Gastrocnemius medialis (tissue), 4 donors: Measurements from ENCODE around the gene C1QTNF6. TPM values are rescaled to one million over a fixed set of nuclear protein-coding genes. Genes with fewer than 3 reads are reported as not detected.

Source experiments
- ATAC-seq, 2 donors: fragments of 150-250 bp; one replicate each; pipeline ENCODE4 v1.9.1; 2016
- DNase-seq, 2 donors: peaks; one replicate each; pipeline ENCODE4 v3.0.0-alpha.2; 2019
- H3K27ac ChIP-seq, 4 donors: fragments of 200-600 bp; sonication (generic); 1 replicate in 1 of 4; 2 replicates in 3 of 4; pipeline ENCODE4 v1.5.1; 2016 to 2018; ENCODE audit warnings: mild to moderate bottlenecking in 2 of 4, moderate library complexity in 1 of 4
- H3K27me3 ChIP-seq, 3 donors: fragments of 200-600 bp; sonication (generic) in 2 of 3; 1 replicate in 1 of 3; 2 replicates in 2 of 3; pipeline versions ENCODE4 v1.5.1 to v1.6.0; 2016 to 2019; ENCODE audit warnings: mild to moderate bottlenecking in 1 of 3, moderate library complexity in 1 of 3
- H3K36me3 ChIP-seq, 2 donors: fragments of 200-600 bp; sonication (generic) in 1 of 2; one replicate each; pipeline ENCODE4 v1.5.1; 2017 to 2018
- H3K4me1 ChIP-seq, 2 donors: fragments of 200-600 bp; sonication (generic) in 1 of 2; one replicate each; pipeline ENCODE4 v1.5.1; 2016 to 2017; ENCODE audit warnings: mild to moderate bottlenecking in 2 of 2
- H3K4me3 ChIP-seq, 4 donors: fragments of 200-600 bp; sonication (generic) in 3 of 4; 1 replicate in 1 of 4; 2 replicates in 3 of 4; pipeline ENCODE4 v1.5.1; 2016 to 2019; ENCODE audit warnings: mild to moderate bottlenecking in 2 of 4
- H3K9me3 ChIP-seq, 3 donors: fragments of 200-600 bp; sonication (generic) in 2 of 3; 1 replicate in 1 of 3; 2 replicates in 2 of 3; pipeline ENCODE4 v1.5.1; 2016 to 2019
- POLR2A ChIP-seq, 2 donors: fragments of 450-650 bp; IDR thresholded peaks; one replicate each; pipeline ENCODE4 v1.6.1; 2017; ENCODE audit warnings: antibody characterized with exemption in 2 of 2, mild to moderate bottlenecking in 2 of 2, moderate library complexity in 2 of 2
- in situ Hi-C, 4 donors: fragments of 200-750 bp; cut with MboI; loops; one replicate each; pipeline versions ENCODE4 v1.15.0 to v1.8.0; 2017; ENCODE audit warnings: low sequenced_read_pairs in 4 of 4
- intact Hi-C: fragments of 100-400 bp; cut with DNase I; formaldehyde crosslinking; loops from one replicate; pipeline ENCODE4 v1.15.1; 2023; ENCODE audit warnings: low total_unique reads
- total RNA-seq, 4 donors: library from RNA; depleted of rRNA; stranded (reverse); fragments of >200 nt; gene quantifications; one replicate each; pipeline versions ENCODE4 v1.1.0 to v1.2.3, GENCODE V29; 2016
- TF ChIP-seq, protein P1 (sequence below), 5 experiments: fragments of 450-650 bp in 3 of 5; fragments of 200-600 bp in 2 of 5; sonication (generic) in 2 of 5; IDR thresholded peaks in 4 of 5; conservative IDR thresholded peaks in 1 of 5; 1 replicate in 4 of 5; 2 replicates in 1 of 5; pipeline ENCODE4 v1.5.1; 2016 to 2019; ENCODE audit warnings: antibody characterized with exemption in 5 of 5, mild to moderate bottlenecking in 3 of 5, moderate library complexity in 3 of 5

Gene C1QTNF6
- total RNA-seq, 4 donors from 2014 or later: 0.46 to 1.00 (median 0.84) TPM

DNA sequence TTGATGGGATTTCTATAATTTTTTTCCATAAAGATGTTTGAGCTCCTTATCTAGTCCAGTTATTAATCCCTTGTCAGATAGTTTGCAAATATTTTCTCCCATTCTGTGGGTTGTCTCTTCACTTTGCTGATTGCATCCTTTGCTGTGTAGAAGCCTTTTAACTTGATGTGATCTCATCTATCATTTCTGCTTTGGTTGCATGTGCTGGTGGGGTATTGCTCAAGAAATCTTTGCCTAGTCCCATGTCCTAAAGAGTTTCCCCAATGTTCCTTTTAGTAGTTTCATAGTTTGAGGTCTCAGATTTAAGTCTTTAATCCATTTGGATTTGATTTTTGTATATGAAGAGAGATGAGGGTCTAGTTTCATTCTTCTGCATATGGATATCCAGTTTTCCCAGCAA, 36.6 kb downstream of the C1QTNF6 start:
- Histone ChIP-seq H3K4me3 (no peak overlapping the region), H3K36me3 (no peaks in the 10 kb centered on the region), H3K4me1 (no peaks in the 10 kb centered on the region), H3K9me3 (peaks cover 0 to 6% (median 0%) of the 10 kb centered on the region in 3 donors), H3K27me3 (peaks cover 0 to 4% (median 3%) of the 10 kb centered on the region in 3 donors), H3K27ac (no peak overlapping the region)
- DNase-seq: no peak
- in situ Hi-C loops (no loop called here), intact Hi-C loops (no loop called here)
- no peak for TF ChIP-seq POLR2A (IDR thresholded peaks at IDR 0.05)
- TF ChIP-seq, protein P1, sequence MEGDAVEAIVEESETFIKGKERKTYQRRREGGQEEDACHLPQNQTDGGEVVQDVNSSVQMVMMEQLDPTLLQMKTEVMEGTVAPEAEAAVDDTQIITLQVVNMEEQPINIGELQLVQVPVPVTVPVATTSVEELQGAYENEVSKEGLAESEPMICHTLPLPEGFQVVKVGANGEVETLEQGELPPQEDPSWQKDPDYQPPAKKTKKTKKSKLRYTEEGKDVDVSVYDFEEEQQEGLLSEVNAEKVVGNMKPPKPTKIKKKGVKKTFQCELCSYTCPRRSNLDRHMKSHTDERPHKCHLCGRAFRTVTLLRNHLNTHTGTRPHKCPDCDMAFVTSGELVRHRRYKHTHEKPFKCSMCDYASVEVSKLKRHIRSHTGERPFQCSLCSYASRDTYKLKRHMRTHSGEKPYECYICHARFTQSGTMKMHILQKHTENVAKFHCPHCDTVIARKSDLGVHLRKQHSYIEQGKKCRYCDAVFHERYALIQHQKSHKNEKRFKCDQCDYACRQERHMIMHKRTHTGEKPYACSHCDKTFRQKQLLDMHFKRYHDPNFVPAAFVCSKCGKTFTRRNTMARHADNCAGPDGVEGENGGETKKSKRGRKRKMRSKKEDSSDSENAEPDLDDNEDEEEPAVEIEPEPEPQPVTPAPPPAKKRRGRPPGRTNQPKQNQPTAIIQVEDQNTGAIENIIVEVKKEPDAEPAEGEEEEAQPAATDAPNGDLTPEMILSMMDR (IDR thresholded peaks at IDR 0.05 in 4 of 5, conservative IDR thresholded peaks at IDR 0.05 in 1 of 5): no peak
- no peak for ATAC-seq

DNA sequence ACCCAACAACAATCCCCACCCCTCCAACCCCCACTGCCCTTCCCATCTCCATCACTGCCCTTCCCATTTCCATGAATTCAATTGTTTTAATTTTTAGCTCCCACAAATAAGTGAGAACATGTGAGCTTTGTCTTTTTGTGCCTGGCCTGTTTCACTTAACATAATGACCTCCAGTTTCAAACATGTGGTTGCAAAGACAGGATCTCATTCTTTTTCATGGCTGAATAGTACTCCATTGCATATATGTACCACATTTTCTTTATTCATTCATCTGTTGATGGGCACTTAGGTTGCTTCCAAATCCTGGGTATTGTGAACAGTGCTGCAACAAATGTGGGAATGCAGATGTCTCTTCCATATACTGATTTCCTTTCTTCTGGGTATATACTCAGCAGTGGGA, 37.3 kb downstream of the C1QTNF6 start:
- in situ Hi-C loops (no loop called here), intact Hi-C loops (no loop called here)
- Histone ChIP-seq H3K36me3 (no peaks in the 10 kb centered on the region), H3K27me3 (peaks cover 0 to 4% (median 3%) of the 10 kb centered on the region in 3 donors), H3K27ac (no peak overlapping the region), H3K4me3 (no peak overlapping the region), H3K4me1 (no peaks in the 10 kb centered on the region), H3K9me3 (peaks cover 0 to 6% (median 0%) of the 10 kb centered on the region in 3 donors)
- DNase-seq (no peak), ATAC-seq (no peak)
- TF ChIP-seq POLR2A (IDR thresholded peaks at IDR 0.05): no peak
- TF ChIP-seq, protein P1 (IDR thresholded peaks at IDR 0.05 in 4 of 5, conservative IDR thresholded peaks at IDR 0.05 in 1 of 5): no peak

DNA sequence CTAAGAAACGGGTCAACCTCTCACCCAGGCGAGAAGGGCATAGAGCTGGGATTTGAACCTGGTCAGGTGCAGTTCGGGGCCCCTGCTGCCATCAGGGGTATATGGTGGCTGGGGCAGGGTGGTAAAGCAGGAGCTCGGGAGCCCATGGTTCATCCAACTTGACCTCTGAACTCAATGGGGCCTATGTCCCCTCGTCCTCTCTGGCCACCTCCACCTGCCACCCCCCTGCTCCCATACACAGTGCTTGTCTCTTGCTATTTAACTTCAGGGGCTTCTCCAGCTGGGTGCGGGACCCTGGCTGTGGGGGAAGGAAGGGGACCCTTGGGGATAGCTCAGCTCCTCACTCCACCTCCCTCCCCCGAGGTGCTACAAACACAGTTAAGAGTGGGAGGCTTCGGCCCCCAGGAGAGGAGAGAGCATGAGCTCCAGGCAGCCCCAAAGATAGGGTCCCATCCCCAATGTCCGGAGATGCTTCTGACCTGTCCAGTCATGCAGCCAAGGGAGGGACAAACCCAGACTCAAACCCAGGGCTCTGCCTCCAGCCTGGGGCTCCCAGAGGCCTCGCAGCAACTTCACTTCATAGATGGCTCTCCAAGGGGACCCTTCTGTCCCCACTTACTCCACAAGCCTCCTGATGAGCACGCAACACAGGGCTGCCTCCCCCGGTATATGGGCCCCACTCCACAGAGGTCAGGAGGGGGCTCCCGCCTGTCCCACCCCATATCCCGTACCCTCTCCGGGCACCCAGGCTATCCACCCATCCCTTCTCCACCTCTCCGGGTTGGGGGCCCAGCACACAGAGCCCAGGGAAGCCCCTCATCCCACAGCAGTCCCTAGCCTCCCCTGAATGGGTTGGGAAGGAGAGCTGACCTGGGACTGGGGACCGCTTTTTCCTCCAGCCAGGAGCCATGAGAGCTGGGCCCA, 39.0 kb downstream of the C1QTNF6 start:
- peaks cover 0 to 11% (median 4%) of the 10 kb centered on the region in 3 donors for H3K27me3 ChIP-seq
- DNase-seq: no peak
- no peak for ATAC-seq
- H3K36me3 ChIP-seq: no peaks in the 10 kb centered on the region
- TF ChIP-seq, protein P1 (IDR thresholded peaks at IDR 0.05 in 4 of 5, conservative IDR thresholded peaks at IDR 0.05 in 1 of 5): no peak
- TF ChIP-seq POLR2A (IDR thresholded peaks at IDR 0.05): no peak
- intact Hi-C loops (no loop called here), in situ Hi-C loops (no loop called here)
- H3K4me1 ChIP-seq: no peaks in the 10 kb centered on the region
- no peak overlapping the region for H3K4me3 ChIP-seq
- peaks cover 0 to 6% (median 0%) of the 10 kb centered on the region in 3 donors for H3K9me3 ChIP-seq
- H3K27ac ChIP-seq: no peak overlapping the region

DNA sequence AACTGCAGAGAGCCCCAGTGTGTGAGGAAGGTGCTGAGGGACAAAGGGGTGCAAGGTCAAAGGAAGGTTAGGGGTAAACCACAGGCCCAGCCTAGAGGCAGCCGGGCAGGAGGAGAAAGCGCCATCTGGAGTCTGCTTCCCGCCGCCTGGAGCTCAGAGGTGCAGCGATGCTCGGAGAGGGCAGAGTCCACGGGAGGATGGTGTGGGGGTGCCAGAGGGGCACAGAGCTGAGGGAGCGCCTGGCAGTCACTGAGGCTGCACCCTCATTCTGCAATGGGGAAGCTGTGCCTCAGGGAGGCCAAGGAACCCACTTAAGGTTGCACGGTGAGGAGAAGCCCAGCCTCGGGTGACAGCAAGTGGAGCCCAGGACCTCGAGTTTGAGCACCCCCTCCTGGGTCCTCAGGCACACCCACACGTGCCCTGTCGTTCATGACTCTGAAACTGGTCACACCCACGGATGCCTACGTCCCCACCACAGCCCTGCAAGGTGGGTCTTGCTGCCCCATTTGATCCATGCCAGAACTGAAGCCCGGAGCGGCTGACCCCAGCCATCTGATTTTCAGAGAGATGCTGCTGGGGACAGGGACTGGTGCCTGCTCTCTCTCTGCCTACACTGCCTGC, 39.9 kb downstream of the C1QTNF6 start:
- H3K27ac ChIP-seq: no peak overlapping the region
- no peak for DNase-seq

More for the DNA sequence above, 39.9 kb downstream of the C1QTNF6 start:
- no peak for TF ChIP-seq POLR2A (IDR thresholded peaks at IDR 0.05)
- in situ Hi-C loops (no loop called here), intact Hi-C loops (no loop called here)
- ATAC-seq: no peak
- Histone ChIP-seq H3K4me1 (no peaks in the 10 kb centered on the region), H3K4me3 (no peak overlapping the region), H3K27me3 (peaks cover 0 to 11% (median 4%) of the 10 kb centered on the region in 3 donors), H3K36me3 (no peaks in the 10 kb centered on the region), H3K9me3 (peaks cover 0 to 6% (median 0%) of the 10 kb centered on the region in 3 donors)
